GM06990 (cell line): ENCODE results near the gene TANC1.

Experiments
- DNase-seq: peaks from one replicate; pipeline ENCODE4 v3.0.0-alpha.2; 2011; ENCODE audit not compliant: insufficient read length; ENCODE audit errors: extremely low read depth
- H3K27me3 ChIP-seq: replicated peaks from 2 replicates; pipeline ENCODE4 v1.6.0; 2011; ENCODE audit warnings: low read length; ENCODE audit not compliant: control insufficient read depth, insufficient read depth
- H3K36me3 ChIP-seq: 2 replicates; pipeline ENCODE4 v1.5.1; 2011; ENCODE audit warnings: low read length; ENCODE audit not compliant: control insufficient read depth, insufficient read depth
- H3K4me3 ChIP-seq: replicated peaks from 2 replicates; pipeline ENCODE4 v1.5.1; 2011; ENCODE audit warnings: low read depth, mild to moderate bottlenecking, control low read depth, low read length
- TF ChIP-seq, protein P1 (sequence below): IDR thresholded peaks from 2 replicates; pipeline ENCODE4 v1.5.1; 2011; ENCODE audit warnings: low read length, control low read depth, mild to moderate bottlenecking, inconsistent platforms; ENCODE audit not compliant: insufficient read depth, poor library complexity, severe bottlenecking

The TANC1 gene

DNA sequence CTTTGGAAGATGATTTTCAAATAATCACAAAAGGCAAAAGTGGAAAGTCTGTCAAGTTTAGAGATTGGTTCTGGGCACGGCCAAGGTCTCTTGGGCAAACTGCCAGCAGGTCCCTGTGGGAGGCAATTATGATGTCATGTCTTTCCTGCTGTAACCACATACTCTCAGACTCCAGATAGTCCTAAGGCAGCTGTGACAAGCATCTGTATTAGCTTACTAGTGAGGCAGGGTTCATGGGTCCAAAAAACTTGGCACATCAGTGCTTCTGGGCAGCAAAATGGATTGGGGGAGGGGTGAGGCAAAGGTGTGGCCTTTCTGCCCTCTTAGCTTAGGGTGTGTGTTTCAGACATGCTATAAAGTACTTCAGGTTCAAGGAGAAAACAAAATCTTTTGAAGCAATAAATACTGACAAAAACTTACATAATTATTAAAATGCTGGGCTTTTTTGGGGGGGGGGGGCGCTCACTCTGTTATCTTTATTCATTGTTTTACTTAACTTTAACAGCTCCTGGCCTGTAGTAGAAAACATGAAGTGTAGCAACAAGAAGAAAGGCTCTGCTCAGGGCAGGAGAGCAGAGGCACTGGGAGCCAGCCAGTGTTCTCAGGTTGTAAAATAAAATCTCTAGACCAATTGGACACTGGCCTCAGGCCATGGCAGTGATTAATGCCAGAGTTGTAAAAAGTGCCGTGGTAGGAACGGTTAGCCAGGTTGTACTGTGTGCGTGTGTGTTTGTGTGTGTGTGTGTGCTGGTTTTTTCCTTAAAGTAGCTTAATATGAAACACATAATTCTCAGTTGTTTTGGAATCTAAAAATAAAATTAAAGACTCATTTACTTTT is 14.3 kb upstream of the TANC1 start:
- Histone ChIP-seq H3K36me3 (no peaks in the 10 kb centered on the region), H3K27me3 (no peaks in the 10 kb centered on the region), H3K4me3 (no peak overlapping the region)
- TF ChIP-seq, protein P1, sequence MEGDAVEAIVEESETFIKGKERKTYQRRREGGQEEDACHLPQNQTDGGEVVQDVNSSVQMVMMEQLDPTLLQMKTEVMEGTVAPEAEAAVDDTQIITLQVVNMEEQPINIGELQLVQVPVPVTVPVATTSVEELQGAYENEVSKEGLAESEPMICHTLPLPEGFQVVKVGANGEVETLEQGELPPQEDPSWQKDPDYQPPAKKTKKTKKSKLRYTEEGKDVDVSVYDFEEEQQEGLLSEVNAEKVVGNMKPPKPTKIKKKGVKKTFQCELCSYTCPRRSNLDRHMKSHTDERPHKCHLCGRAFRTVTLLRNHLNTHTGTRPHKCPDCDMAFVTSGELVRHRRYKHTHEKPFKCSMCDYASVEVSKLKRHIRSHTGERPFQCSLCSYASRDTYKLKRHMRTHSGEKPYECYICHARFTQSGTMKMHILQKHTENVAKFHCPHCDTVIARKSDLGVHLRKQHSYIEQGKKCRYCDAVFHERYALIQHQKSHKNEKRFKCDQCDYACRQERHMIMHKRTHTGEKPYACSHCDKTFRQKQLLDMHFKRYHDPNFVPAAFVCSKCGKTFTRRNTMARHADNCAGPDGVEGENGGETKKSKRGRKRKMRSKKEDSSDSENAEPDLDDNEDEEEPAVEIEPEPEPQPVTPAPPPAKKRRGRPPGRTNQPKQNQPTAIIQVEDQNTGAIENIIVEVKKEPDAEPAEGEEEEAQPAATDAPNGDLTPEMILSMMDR: no peak
- peak; percentile 4 for DNase-seq

DNA sequence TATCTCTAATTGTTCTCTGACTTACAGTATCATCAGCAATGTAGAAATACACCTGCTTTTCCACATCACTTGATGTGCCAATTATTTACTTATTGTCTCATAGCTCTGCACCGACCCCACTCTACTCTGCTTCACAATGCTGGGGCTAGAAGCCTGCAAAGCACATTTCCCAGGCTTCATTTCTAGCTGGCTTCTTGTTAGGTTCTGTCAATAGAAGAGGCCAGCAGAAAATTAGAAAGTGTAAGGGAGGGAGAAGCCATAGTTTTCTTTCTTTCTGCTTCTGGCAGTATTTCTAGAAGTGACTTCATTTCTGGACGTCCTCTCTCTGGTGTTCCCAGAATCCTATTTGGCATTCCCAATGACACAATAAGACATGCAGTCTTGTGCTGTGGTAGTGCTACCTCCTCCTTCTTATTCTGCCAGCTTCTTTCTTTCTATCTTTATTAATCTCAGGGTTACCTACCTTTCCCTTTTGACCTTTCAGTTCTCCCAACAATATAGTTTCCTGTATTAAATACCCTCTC is 12.5 kb upstream of the TANC1 start:
- H3K36me3 ChIP-seq: no peaks in the 10 kb centered on the region
- no peak overlapping the region for H3K4me3 ChIP-seq
- no peaks in the 10 kb centered on the region for H3K27me3 ChIP-seq
- DNase-seq: no peak
- TF ChIP-seq, protein P1: no peak

DNA sequence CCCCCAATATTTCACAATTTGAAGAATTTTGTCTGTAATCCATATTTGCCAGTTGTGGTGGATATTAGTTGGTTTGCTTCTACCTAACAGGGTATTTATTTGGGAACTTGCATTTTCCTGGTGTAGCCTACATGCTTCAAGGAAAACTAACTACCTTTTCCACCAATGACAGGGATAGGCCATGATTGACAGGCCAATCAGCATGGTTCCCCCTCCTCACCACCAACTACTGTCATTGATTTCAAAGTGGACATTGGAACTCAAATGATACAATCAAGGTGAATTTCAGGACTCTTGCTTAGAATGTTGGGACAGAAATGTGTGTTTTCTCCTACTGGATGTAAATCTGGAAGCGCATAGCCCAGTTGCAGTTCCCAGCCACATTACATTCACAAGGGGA is 10.1 kb upstream of the TANC1 start:
- Histone ChIP-seq H3K27me3 (no peaks in the 10 kb centered on the region), H3K36me3 (no peaks in the 10 kb centered on the region), H3K4me3 (no peak overlapping the region)
- TF ChIP-seq, protein P1: no peak
- DNase-seq: no peak

DNA sequence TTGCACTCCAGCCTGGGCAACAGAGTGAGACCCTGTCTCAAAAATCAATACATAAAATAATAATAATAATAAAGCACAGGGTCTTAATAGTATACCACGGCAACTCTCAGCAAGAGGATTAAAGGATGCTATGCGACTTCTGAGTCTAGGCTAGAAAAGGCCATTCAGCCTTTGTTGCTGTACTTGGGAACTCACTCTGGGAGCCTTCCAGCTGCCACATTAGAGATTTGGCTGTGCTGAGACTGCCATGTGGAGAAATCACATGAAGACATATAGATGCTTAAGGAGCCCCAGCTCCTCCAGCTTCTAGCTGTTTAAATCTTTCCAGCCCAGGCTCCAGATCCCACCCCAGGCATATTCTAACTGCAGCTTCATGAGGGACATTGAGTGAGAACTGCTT is 8.2 kb upstream of the TANC1 start:
- no peak overlapping the region for H3K4me3 ChIP-seq
- no peaks in the 10 kb centered on the region for H3K27me3 ChIP-seq
- H3K36me3 ChIP-seq: no peaks in the 10 kb centered on the region
- TF ChIP-seq, protein P1: no peak
- DNase-seq: no peak

DNA sequence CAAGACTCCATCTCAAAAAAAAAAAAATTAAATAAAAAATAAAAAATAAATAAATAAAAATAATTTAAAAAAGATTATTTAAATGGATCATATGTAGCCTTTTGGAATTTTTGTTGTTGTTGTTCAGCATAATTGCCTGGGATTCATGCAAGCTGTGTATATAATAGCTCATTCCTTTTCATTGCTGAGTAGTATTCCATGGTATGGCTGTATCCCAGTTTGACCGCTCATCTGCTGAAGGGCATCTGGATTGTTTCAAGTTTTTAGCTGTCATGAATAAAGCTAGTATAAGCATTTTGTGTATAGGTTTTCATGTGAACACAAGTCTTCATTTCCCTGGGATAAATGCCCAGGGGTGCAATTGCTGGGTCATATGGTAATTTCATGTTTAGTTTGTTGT is 6.4 kb upstream of the TANC1 start:
- Histone ChIP-seq H3K36me3 (no peaks in the 10 kb centered on the region), H3K27me3 (no peaks in the 10 kb centered on the region), H3K4me3 (no peak overlapping the region)
- no peak for DNase-seq
- TF ChIP-seq, protein P1: no peak

DNA sequence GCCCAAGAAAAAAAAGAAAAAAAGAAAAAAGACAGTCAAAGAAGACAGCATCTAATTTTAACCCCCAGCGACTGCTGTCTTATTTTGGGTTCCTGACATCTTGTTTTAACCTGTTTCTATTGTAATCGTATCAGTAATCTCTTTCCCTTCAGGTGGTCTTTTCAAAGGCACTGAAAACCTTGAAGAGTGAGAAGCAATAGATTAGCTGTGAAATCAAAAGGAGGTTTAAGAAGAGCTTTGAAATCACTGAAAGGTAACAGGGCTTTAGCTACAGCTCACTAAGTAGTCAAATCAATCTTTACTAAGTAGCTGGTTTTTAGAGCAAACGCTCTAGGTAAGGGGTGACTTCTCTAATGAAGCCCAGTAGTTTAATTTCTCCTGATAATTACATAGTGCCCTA is 5.4 kb upstream of the TANC1 start:
- TF ChIP-seq, protein P1: no peak
- DNase-seq: no peak
- H3K36me3 ChIP-seq: no peaks in the 10 kb centered on the region
- no peaks in the 10 kb centered on the region for H3K27me3 ChIP-seq
- no peak overlapping the region for H3K4me3 ChIP-seq
